Measurements from ENCODE around the gene SLC4A8.
"Not testable (repeated sequence)": the region's sequence is repeated elsewhere in the genome, so short reads cannot be mapped to it uniquely, and the experiment has no call there.

The SLC4A8 gene

GRCh38 chr12:51482929-51483697 lies 58.5 kb downstream of the SLC4A8 start:
- DNase-seq, result no peak

- DNase-seq, result no peak
Observed at GRCh38 chr12:51484119-51484518, 59.5 kb downstream of the SLC4A8 start.

GRCh38 chr12:51488281-51488680 lies 63.6 kb downstream of the SLC4A8 start:
- DNase-seq, result no peak

- no peak for DNase-seq
Observed at GRCh38 chr12:51493281-51493680, 68.7 kb downstream of the SLC4A8 start.

GRCh38 chr12:51496895-51497294 lies 72.3 kb downstream of the SLC4A8 start:
- no peak for DNase-seq

GRCh38 chr12:51504851-51505250 lies 80.2 kb downstream of the SLC4A8 start:
- DNase-seq, result no peak

GRCh38 chr12:51505360-51506105 lies 80.9 kb downstream of the SLC4A8 start:
- no peak for DNase-seq

- DNase-seq, result no peak
Observed at GRCh38 chr12:51507178-51507577, 82.5 kb downstream of the SLC4A8 start.

- no peak for DNase-seq
Observed at GRCh38 chr12:51508285-51508684, 83.7 kb downstream of the SLC4A8 start.

GRCh38 chr12:51511546-51512260 lies 87.1 kb downstream of the SLC4A8 start:
- DNase-seq, result no peak

- no peak for DNase-seq
Observed at GRCh38 chr12:51512438-51512837, 87.8 kb downstream of the SLC4A8 start.

- DNase-seq, result not testable (repeated sequence)
Observed at GRCh38 chr12:51515037-51515436, 90.4 kb downstream of the SLC4A8 start.

- no peak for DNase-seq
Observed at GRCh38 chr12:51517316-51517715, 92.7 kb downstream of the SLC4A8 start.

- DNase-seq, result no peak
Observed at GRCh38 chr12:51517800-51518199, 93.2 kb downstream of the SLC4A8 start.

- no peak for DNase-seq
Observed at GRCh38 chr12:51519755-51520154, 95.1 kb downstream of the SLC4A8 start.

GRCh38 chr12:51520576-51521325 lies 96.1 kb downstream of the SLC4A8 start:
- no peak for DNase-seq

- no peak for DNase-seq
Observed at GRCh38 chr12:51521554-51522276, 97.1 kb downstream of the SLC4A8 start.

GRCh38 chr12:51522696-51523095 lies 98.1 kb downstream of the SLC4A8 start:
- no peak for DNase-seq

GRCh38 chr12:51524386-51524901 lies 99.8 kb downstream of the SLC4A8 start:
- no peak for DNase-seq

- no peak for DNase-seq
Observed at GRCh38 chr12:51525518-51525917, 100.9 kb downstream of the SLC4A8 start.

- no peak for DNase-seq
Observed at GRCh38 chr12:51527966-51528365, 103.3 kb downstream of the SLC4A8 start.

Measured in NK-92 treated with Interleukin-12 subunit alpha and Interleukin-12 subunit beta, amount 100 ng/mL, for 24 hours (cell line).